ENCODE measurements around the gene MANSC1. TPM values are rescaled to one million over a fixed set of nuclear protein-coding genes. Genes with fewer than 3 reads are reported as not detected.

The MANSC1 gene
- 8.5 TPM for total RNA-seq
- long read RNA-seq, full-length matches to known transcripts: 4 of 5 reads
- long read RNA-seq, partial matches to known transcripts: 1 of 5 reads
- long read RNA-seq, other reads (novel, unspliced or antisense): 0 of 5 reads

GRCh38 chr12:12349711-12350665 is at the start of gene MANSC1:
TSS of gene MANSC1 (minus strand) at chr12:12350242. CDS start at chr12:12343314, 6,928 bp downstream.
- peak; percentile 90 for DNase-seq (ENCODE audit: missing footprints)
- intact Hi-C loops (cut with DNase I): no loop called here
- peak; percentile 88 for ATAC-seq

GRCh38 chr12:12399161-12399560 is 49.1 kb upstream of the MANSC1 start:
- ATAC-seq (no peak), DNase-seq (ENCODE audit: missing footprints) (no peak)
- intact Hi-C loops (cut with DNase I): loop anchor here (5.0 kb wide), 1 partner anchor 163 kb away; the partner anchor contains the start of gene DUSP16

- ATAC-seq (peak; percentile 98), DNase-seq (ENCODE audit: missing footprints) (peak; percentile 70)
- intact Hi-C loops (cut with DNase I): loop anchor here (5.0 kb wide), 1 partner anchor 164 kb away; the partner anchor contains the start of gene DUSP16
Observed at GRCh38 chr12:12398026-12398859, 48.2 kb upstream of the MANSC1 start.

- DNase-seq (ENCODE audit: missing footprints) (no peak), ATAC-seq (no peak)
- intact Hi-C loops (cut with DNase I): loop anchor here (5.0 kb wide), 1 partner anchor 165 kb away; the partner anchor contains the start of gene DUSP16
Observed at GRCh38 chr12:12397184-12397583, 47.1 kb upstream of the MANSC1 start.

GRCh38 chr12:12396694-12397093 is 46.7 kb upstream of the MANSC1 start:
- intact Hi-C loops (cut with DNase I): loop anchor here (5.0 kb wide), 1 partner anchor 166 kb away; the partner anchor contains the start of gene DUSP16
- no peak for ATAC-seq
- DNase-seq (ENCODE audit: missing footprints): no peak

GRCh38 chr12:12393171-12393570 is 43.1 kb upstream of the MANSC1 start:
- DNase-seq (ENCODE audit: missing footprints): no peak
- no peak for ATAC-seq
- intact Hi-C loops (cut with DNase I): no loop called here

- intact Hi-C loops (cut with DNase I): no loop called here
- peak; percentile 46 for ATAC-seq
- no peak for DNase-seq (ENCODE audit: missing footprints)
Observed at GRCh38 chr12:12392413-12392812, 42.4 kb upstream of the MANSC1 start.

- DNase-seq (ENCODE audit: missing footprints): no peak
Observed at GRCh38 chr12:12387501-12387900, 37.5 kb upstream of the MANSC1 start.

GRCh38 chr12:12384571-12385340 is 34.7 kb upstream of the MANSC1 start:
- intact Hi-C loops (cut with DNase I): no loop called here
- no peak for ATAC-seq
- no peak for DNase-seq (ENCODE audit: missing footprints)

More at GRCh38 chr12:12387501-12387900, 37.5 kb upstream of the MANSC1 start:
- ATAC-seq: no peak
- intact Hi-C loops (cut with DNase I): no loop called here

- intact Hi-C loops (cut with DNase I): no loop called here
- DNase-seq (ENCODE audit: missing footprints) (no peak), ATAC-seq (no peak)
Observed at GRCh38 chr12:12381982-12382381, 31.9 kb upstream of the MANSC1 start.

GRCh38 chr12:12380949-12381593 is 31.0 kb upstream of the MANSC1 start:
- ATAC-seq (no peak), DNase-seq (ENCODE audit: missing footprints) (no peak)
- intact Hi-C loops (cut with DNase I): no loop called here

GRCh38 chr12:12379831-12380730 is 30.0 kb upstream of the MANSC1 start:
- ATAC-seq (no peak), DNase-seq (ENCODE audit: missing footprints) (no peak)
- intact Hi-C loops (cut with DNase I): loop anchor here (5.0 kb wide), 2 partner anchors 277 to 322 kb away; no protein-coding TSS in a partner anchor

- DNase-seq (ENCODE audit: missing footprints): no peak
- intact Hi-C loops (cut with DNase I): loop anchor here (5.0 kb wide), 2 partner anchors 279 to 324 kb away; no protein-coding TSS in a partner anchor
- no peak for ATAC-seq
Observed at GRCh38 chr12:12378616-12379015, 28.6 kb upstream of the MANSC1 start.

- peak; percentile 71 for ATAC-seq
- intact Hi-C loops (cut with DNase I): loop anchor here (1.0 to 5.0 kb wide), 3 partner anchors 187 to 325 kb away; no protein-coding TSS in a partner anchor
Observed at GRCh38 chr12:12376646-12377448, 26.8 kb upstream of the MANSC1 start.

GRCh38 chr12:12372946-12373722 is 23.1 kb upstream of the MANSC1 start:
- intact Hi-C loops (cut with DNase I): no loop called here
- no peak for ATAC-seq
- no peak for DNase-seq (ENCODE audit: missing footprints)

More at GRCh38 chr12:12376646-12377448, 26.8 kb upstream of the MANSC1 start:
- peak; percentile 60 for DNase-seq (ENCODE audit: missing footprints)

Measured in Right ventricle myocardium inferior (tissue), 1 donor.